A549 (cell line): Measurements from ENCODE around the gene ABHD12.

Experiments
- POLR2A ChIP-seq: IDR thresholded peaks from 2 replicates; pipeline ENCODE4 v1.6.1; 2012; ENCODE audit warnings: mild to moderate bottlenecking, low read length
- RCOR1 ChIP-seq: fragments of 150-350 bp; IDR thresholded peaks from 2 replicates; pipeline ENCODE4 v1.6.1; 2014; ENCODE audit warnings: antibody characterized with exemption, low read length, low read depth
- TF ChIP-seq, protein P1 (sequence below): fragments of >200 bp; sonication (Bioruptor Twin); formaldehyde crosslinking; IDR thresholded peaks from 3 replicates; pipeline ENCODE4 v1.5.1; 2016
- TF ChIP-seq, protein P2 (sequence below): IDR thresholded peaks from 2 replicates; pipeline ENCODE4 v1.6.1; 2012

DNA sequence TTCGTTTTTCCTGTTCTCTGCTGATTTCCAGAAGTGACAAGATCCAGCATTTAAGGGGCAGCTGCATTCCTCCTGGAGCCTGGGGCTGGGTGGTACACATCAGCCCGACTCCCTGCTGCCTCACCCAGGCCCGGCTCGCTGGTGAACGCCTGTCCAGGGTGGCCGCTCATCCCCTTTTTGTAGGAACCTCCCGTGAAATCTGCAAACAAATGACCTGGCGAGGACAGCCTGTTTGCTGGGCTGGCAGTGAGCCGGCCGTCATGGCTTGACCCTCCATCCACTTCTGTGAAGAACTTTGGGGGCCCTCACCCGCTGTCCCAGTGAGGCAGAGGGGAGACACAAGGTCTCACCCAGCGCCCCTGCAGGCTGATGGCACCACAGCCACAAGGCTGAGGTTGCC is 103.7 kb downstream of the ABHD12 start:
- TF ChIP-seq, protein P1, sequence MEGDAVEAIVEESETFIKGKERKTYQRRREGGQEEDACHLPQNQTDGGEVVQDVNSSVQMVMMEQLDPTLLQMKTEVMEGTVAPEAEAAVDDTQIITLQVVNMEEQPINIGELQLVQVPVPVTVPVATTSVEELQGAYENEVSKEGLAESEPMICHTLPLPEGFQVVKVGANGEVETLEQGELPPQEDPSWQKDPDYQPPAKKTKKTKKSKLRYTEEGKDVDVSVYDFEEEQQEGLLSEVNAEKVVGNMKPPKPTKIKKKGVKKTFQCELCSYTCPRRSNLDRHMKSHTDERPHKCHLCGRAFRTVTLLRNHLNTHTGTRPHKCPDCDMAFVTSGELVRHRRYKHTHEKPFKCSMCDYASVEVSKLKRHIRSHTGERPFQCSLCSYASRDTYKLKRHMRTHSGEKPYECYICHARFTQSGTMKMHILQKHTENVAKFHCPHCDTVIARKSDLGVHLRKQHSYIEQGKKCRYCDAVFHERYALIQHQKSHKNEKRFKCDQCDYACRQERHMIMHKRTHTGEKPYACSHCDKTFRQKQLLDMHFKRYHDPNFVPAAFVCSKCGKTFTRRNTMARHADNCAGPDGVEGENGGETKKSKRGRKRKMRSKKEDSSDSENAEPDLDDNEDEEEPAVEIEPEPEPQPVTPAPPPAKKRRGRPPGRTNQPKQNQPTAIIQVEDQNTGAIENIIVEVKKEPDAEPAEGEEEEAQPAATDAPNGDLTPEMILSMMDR = no peak
- TF ChIP-seq RCOR1 (no peak), POLR2A (no peak)
- TF ChIP-seq, protein P2, sequence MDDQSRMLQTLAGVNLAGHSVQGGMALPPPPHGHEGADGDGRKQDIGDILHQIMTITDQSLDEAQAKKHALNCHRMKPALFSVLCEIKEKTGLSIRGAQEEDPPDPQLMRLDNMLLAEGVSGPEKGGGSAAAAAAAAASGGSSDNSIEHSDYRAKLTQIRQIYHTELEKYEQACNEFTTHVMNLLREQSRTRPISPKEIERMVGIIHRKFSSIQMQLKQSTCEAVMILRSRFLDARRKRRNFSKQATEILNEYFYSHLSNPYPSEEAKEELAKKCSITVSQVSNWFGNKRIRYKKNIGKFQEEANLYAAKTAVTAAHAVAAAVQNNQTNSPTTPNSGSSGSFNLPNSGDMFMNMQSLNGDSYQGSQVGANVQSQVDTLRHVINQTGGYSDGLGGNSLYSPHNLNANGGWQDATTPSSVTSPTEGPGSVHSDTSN = no peak
